ENCODE measurements around the gene STRADA.

GRCh38 chr17:63679214-63679613 is 62.4 kb downstream of the STRADA start:
- TF ChIP-seq ZNF70 (CRISPR knock-in tag; IDR thresholded peaks at IDR 0.05) = no peak
- TF ChIP-seq ZFP30 (CRISPR knock-in tag; IDR thresholded peaks at IDR 0.05) = no peak
- no peak for TF ChIP-seq TOX (CRISPR knock-in tag; IDR thresholded peaks at IDR 0.05; ENCODE audit: borderline replicate concordance)
- no peak for TF ChIP-seq ISL1 (CRISPR knock-in tag; IDR thresholded peaks at IDR 0.05)
- TF ChIP-seq CSDC2 (CRISPR knock-in tag; IDR thresholded peaks at IDR 0.05) = no peak
- TF ChIP-seq PATZ1 (CRISPR knock-in tag; IDR thresholded peaks at IDR 0.05; ENCODE audit: borderline replicate concordance) = no peak
- TF ChIP-seq RARB (CRISPR knock-in tag; IDR thresholded peaks at IDR 0.05) = no peak
- TF ChIP-seq ZNF565 (CRISPR knock-in tag; conservative IDR thresholded peaks at IDR 0.05; ENCODE audit: low read depth) = no peak

All from SK-N-SH treated with all-trans-retinoic acid at 6 μM for 48 hours (cell line).